ENCODE measurements around the gene MCM5.
A peak's percentile ranks its signal among the peaks of the same experiment; 100 is the strongest.

Gene MCM5

GRCh38 chr22:35397095-35397904 is 2.6 kb upstream of the MCM5 start:
- H3K36me3 Mint-ChIP-seq (ENCODE audit: low read depth) = peaks cover 7% of the 10 kb centered on the region
- H3K9me3 Mint-ChIP-seq = no peaks in the 10 kb centered on the region
- peaks cover 31% of the 10 kb centered on the region for H3K4me1 Mint-ChIP-seq
- H3K4me3 Mint-ChIP-seq = peak overlapping the region; percentile 54 to 58 (median 55)
- peak overlapping the region; percentile 60 to 86 (median 81) for H3K27ac Mint-ChIP-seq
- TF ChIP-seq CTCF (IDR thresholded peaks at IDR 0.05; ENCODE audit: unreplicated experiment in 3 of 3) = no peak
- H3K27me3 Mint-ChIP-seq (ENCODE audit: low read depth) = no peaks in the 10 kb centered on the region

GRCh38 chr22:35398591-35398973 is 1.4 kb upstream of the MCM5 start:
- peak overlapping the region; percentile 73 to 99 (median 98) for H3K4me3 Mint-ChIP-seq
- no peaks in the 10 kb centered on the region for H3K9me3 Mint-ChIP-seq
- no peaks in the 10 kb centered on the region for H3K27me3 Mint-ChIP-seq (ENCODE audit: low read depth)
- no peak for TF ChIP-seq CTCF (IDR thresholded peaks at IDR 0.05; ENCODE audit: unreplicated experiment in 3 of 3)
- peaks cover 11% of the 10 kb centered on the region for H3K36me3 Mint-ChIP-seq (ENCODE audit: low read depth)
- H3K4me1 Mint-ChIP-seq = peaks cover 27% of the 10 kb centered on the region
- peak overlapping the region in 2 of 3 experiments; percentile 46 to 78 for H3K27ac Mint-ChIP-seq

GRCh38 chr22:35399114-35399677 is 744 bp upstream of the MCM5 start:
- Mint-ChIP-seq H3K27ac (peak overlapping the region; percentile 92 to 95 (median 94)), H3K4me1 (peaks cover 21% of the 10 kb centered on the region), H3K27me3 (ENCODE audit: low read depth) (no peaks in the 10 kb centered on the region), H3K36me3 (ENCODE audit: low read depth) (peaks cover 13% of the 10 kb centered on the region), H3K9me3 (no peaks in the 10 kb centered on the region), H3K4me3 (peak overlapping the region; percentile 98 to 99 (median 99))
- no peak for TF ChIP-seq CTCF (IDR thresholded peaks at IDR 0.05; ENCODE audit: unreplicated experiment in 3 of 3)

- peak overlapping the region; percentile 98 to 99 (median 99) for H3K4me3 Mint-ChIP-seq
- peaks cover 21% of the 10 kb centered on the region for H3K4me1 Mint-ChIP-seq
- H3K36me3 Mint-ChIP-seq (ENCODE audit: low read depth) = peaks cover 19% of the 10 kb centered on the region
- no peaks in the 10 kb centered on the region for H3K27me3 Mint-ChIP-seq (ENCODE audit: low read depth)
- no peak for TF ChIP-seq CTCF (IDR thresholded peaks at IDR 0.05; ENCODE audit: unreplicated experiment in 3 of 3)
- no peak overlapping the region for H3K27ac Mint-ChIP-seq
- H3K9me3 Mint-ChIP-seq = no peaks in the 10 kb centered on the region
Observed at GRCh38 chr22:35400501-35400790, 506 bp downstream of the MCM5 start.

- peaks cover 21% of the 10 kb centered on the region for H3K4me1 Mint-ChIP-seq
- H3K36me3 Mint-ChIP-seq (ENCODE audit: low read depth) = peaks cover 27% of the 10 kb centered on the region
- no peaks in the 10 kb centered on the region for H3K9me3 Mint-ChIP-seq
- peak overlapping the region; percentile 87 to 93 (median 92) for H3K4me3 Mint-ChIP-seq
- no peaks in the 10 kb centered on the region for H3K27me3 Mint-ChIP-seq (ENCODE audit: low read depth)
- TF ChIP-seq CTCF (IDR thresholded peaks at IDR 0.05; ENCODE audit: unreplicated experiment in 3 of 3) = no peak
- no peak overlapping the region for H3K27ac Mint-ChIP-seq
Observed at GRCh38 chr22:35401863-35402262, 1.9 kb downstream of the MCM5 start.

GRCh38 chr22:35403356-35403755 is 3.4 kb downstream of the MCM5 start:
- no peaks in the 10 kb centered on the region for H3K27me3 Mint-ChIP-seq (ENCODE audit: low read depth)
- peaks cover 42% of the 10 kb centered on the region for H3K36me3 Mint-ChIP-seq (ENCODE audit: low read depth)
- H3K4me1 Mint-ChIP-seq = peaks cover 15% of the 10 kb centered on the region
- no peak overlapping the region for H3K27ac Mint-ChIP-seq
- no peaks in the 10 kb centered on the region for H3K9me3 Mint-ChIP-seq
- no peak for TF ChIP-seq CTCF (IDR thresholded peaks at IDR 0.05; ENCODE audit: unreplicated experiment in 3 of 3)
- H3K4me3 Mint-ChIP-seq = no peak overlapping the region

Data from nephron (organoid).